Femur (tissue), 1 donor: ENCODE data around the gene TRIO.

Source experiments
- DNase-seq: peaks from one replicate; pipeline ENCODE4 v3.0.0-alpha.2; 2017

The TRIO gene

GRCh38 chr5:14212838-14213237 is 69.7 kb downstream of the TRIO start:
- DNase-seq: no peak

GRCh38 chr5:14213253-14213652 is 70.1 kb downstream of the TRIO start:
- DNase-seq: no peak

GRCh38 chr5:14213813-14214585 is 70.9 kb downstream of the TRIO start:
- no peak for DNase-seq

- no peak for DNase-seq
These were observed 72.8 kb downstream of the TRIO start for GRCh38 chr5:14215901-14216300.

- DNase-seq: no peak
These were observed 73.2 kb downstream of the TRIO start for GRCh38 chr5:14216372-14216771.

GRCh38 chr5:14216902-14217301 is 73.8 kb downstream of the TRIO start:
- DNase-seq: no peak

GRCh38 chr5:14217587-14217986 is 74.4 kb downstream of the TRIO start:
- no peak for DNase-seq

GRCh38 chr5:14218011-14218410 is 74.9 kb downstream of the TRIO start:
- no peak for DNase-seq

GRCh38 chr5:14218480-14218879 is 75.3 kb downstream of the TRIO start:
- no peak for DNase-seq

- no peak for DNase-seq
These were observed 75.9 kb downstream of the TRIO start for GRCh38 chr5:14218897-14219573.

- DNase-seq: no peak
These were observed 76.8 kb downstream of the TRIO start for GRCh38 chr5:14219800-14220512.

GRCh38 chr5:14220642-14221041 is 77.5 kb downstream of the TRIO start:
- no peak for DNase-seq

GRCh38 chr5:14221732-14222131 is 78.6 kb downstream of the TRIO start:
- no peak for DNase-seq

- DNase-seq: no peak
These were observed 79.1 kb downstream of the TRIO start for GRCh38 chr5:14222206-14222605.

GRCh38 chr5:14223372-14223771 is 80.2 kb downstream of the TRIO start:
- DNase-seq: no peak

GRCh38 chr5:14225173-14225834 is 82.2 kb downstream of the TRIO start:
- no peak for DNase-seq

- DNase-seq: no peak
These were observed 83.0 kb downstream of the TRIO start for GRCh38 chr5:14226149-14226548.

GRCh38 chr5:14226554-14226953 is 83.4 kb downstream of the TRIO start:
- DNase-seq: no peak

- no peak for DNase-seq
These were observed 83.8 kb downstream of the TRIO start for GRCh38 chr5:14226992-14227391.

- no peak for DNase-seq
These were observed 84.4 kb downstream of the TRIO start for GRCh38 chr5:14227513-14227912.

GRCh38 chr5:14228219-14228618 is 85.1 kb downstream of the TRIO start:
- no peak for DNase-seq

GRCh38 chr5:14229181-14229580 is 86.0 kb downstream of the TRIO start:
- DNase-seq: no peak

- DNase-seq: no peak
These were observed 86.6 kb downstream of the TRIO start for GRCh38 chr5:14229734-14230133.
